Fibroblast of lung (primary cell): ENCODE results near the gene ZNF44. TPM values are rescaled to one million over a fixed set of nuclear protein-coding genes. Genes with fewer than 3 reads are reported as not detected.

Experiments used
- DNase-seq, 2 donors: peaks; one replicate each; pipeline versions ENCODE4 v3.0.0 to v3.0.0-alpha.2; 2010; ENCODE audit warnings: low read depth in 2 of 2
- H2AFZ ChIP-seq: 2 replicates; pipeline ENCODE4 v1.5.1; 2012; ENCODE audit warnings: low read length, control low read depth, inconsistent platforms
- H3K27ac ChIP-seq: 2 replicates; pipeline ENCODE4 v1.5.1; 2011; ENCODE audit warnings: low read length, control low read depth; ENCODE audit not compliant: insufficient read depth
- H3K27me3 ChIP-seq: 2 replicates; pipeline ENCODE4 v1.5.1; 2011; ENCODE audit warnings: mild to moderate bottlenecking, low read length; ENCODE audit not compliant: control insufficient read depth, insufficient read depth
- H3K36me3 ChIP-seq: 2 replicates; pipeline ENCODE4 v1.5.1; 2011; ENCODE audit warnings: low read length; ENCODE audit not compliant: control insufficient read depth, insufficient read depth
- H3K4me1 ChIP-seq: 2 replicates; pipeline ENCODE4 v1.5.1; 2011; ENCODE audit warnings: low read length; ENCODE audit not compliant: control insufficient read depth, insufficient read depth; ENCODE audit errors: extremely low read depth
- H3K4me2 ChIP-seq: 2 replicates; pipeline ENCODE4 v1.5.1; 2011; ENCODE audit warnings: low read length, control low read depth; ENCODE audit not compliant: insufficient read depth; ENCODE audit errors: extremely low read depth
- H3K4me3 ChIP-seq, 4 experiments: fragments of 200-600 bp in 1 of 4; sonication (generic) in 1 of 4; replicated peaks in 1 of 4; 2 replicates each; pipeline ENCODE4 v1.5.1; 2011 to 2016; ENCODE audit warnings: low read length in 4 of 4, low read depth in 3 of 4, mild to moderate bottlenecking in 3 of 4, control low read depth in 2 of 4, inconsistent platforms in 1 of 4, mixed read lengths in 1 of 4; ENCODE audit not compliant: insufficient read depth in 1 of 4; ENCODE audit errors: control extremely low read depth in 1 of 4
- H3K79me2 ChIP-seq: 2 replicates; pipeline ENCODE4 v1.5.1; 2012; ENCODE audit warnings: mild to moderate bottlenecking, low read length, inconsistent platforms; ENCODE audit not compliant: control insufficient read depth, insufficient read depth
- H3K9ac ChIP-seq: 2 replicates; pipeline ENCODE4 v1.5.1; 2011; ENCODE audit warnings: mild to moderate bottlenecking, low read length, control low read depth; ENCODE audit not compliant: insufficient read depth
- H3K9me3 ChIP-seq: 2 replicates; pipeline ENCODE4 v1.5.1; 2012; ENCODE audit warnings: low read depth, low read length; ENCODE audit not compliant: control insufficient read depth, insufficient read depth
- H4K20me1 ChIP-seq: 2 replicates; pipeline ENCODE4 v1.5.1; 2011; ENCODE audit warnings: low read length; ENCODE audit not compliant: control insufficient read depth, insufficient read depth; ENCODE audit errors: extremely low read depth
- CTCF ChIP-seq, 2 donors: IDR thresholded peaks in 1 of 2; conservative IDR thresholded peaks in 1 of 2; 1 replicate in 1 of 2; 2 replicates in 1 of 2; pipeline ENCODE4 v1.5.1; 2011 to 2012; ENCODE audit warnings: low read length in 2 of 2, control low read depth in 1 of 2, inconsistent platforms in 1 of 2, low read depth in 1 of 2, mild to moderate bottlenecking in 1 of 2
- EZH2 ChIP-seq: IDR thresholded peaks from 2 replicates; pipeline ENCODE4 v1.5.1; 2012; ENCODE audit warnings: low read length, control low read depth, mild to moderate bottlenecking; ENCODE audit errors: missing control alignments
- polyA plus RNA-seq, 2 donors: library from polyadenylated mRNA; depleted of rRNA in 1 of 2; stranded (reverse) in 1 of 2; unstranded in 1 of 2; fragments of >200 nt; gene quantifications; 2 replicates each; pipeline ENCODE4 v1.2.1, GENCODE V29; 2011 to 2012; ENCODE audit warnings: missing spikeins in 1 of 2
- total RNA-seq: library from RNA; depleted of rRNA; stranded (reverse); fragments of >200 nt; gene quantifications from 2 replicates; pipeline ENCODE4 v1.2.1, GENCODE V29; 2014

ZNF44 gene
- total and polyA plus RNA-seq, 2 donors (not counting 1 experiment from before 2014, with no cell fraction given), result 5.9 to 16.3 TPM

- Histone ChIP-seq H3K9me3 (peaks cover under 1% of the 10 kb centered on the region), H3K36me3 (peaks cover under 1% of the 10 kb centered on the region), H3K4me1 (no peaks in the 10 kb centered on the region), H4K20me1 (no peaks in the 10 kb centered on the region), H3K27ac (no peak overlapping the region), H3K27me3 (no peaks in the 10 kb centered on the region), H2AFZ (no peak overlapping the region), H3K79me2 (peaks cover 11% of the 10 kb centered on the region), H3K9ac (no peak overlapping the region), H3K4me3 (no peak overlapping the region), H3K4me2 (no peak overlapping the region)
- TF ChIP-seq EZH2, result no peak
- no peak for TF ChIP-seq CTCF (conservative IDR thresholded peaks at IDR 0.05 in 1 of 2, IDR thresholded peaks at IDR 0.05 in 1 of 2; ENCODE audit: low read depth in 1 of 2, low read length in 2 of 2)
- no peak for DNase-seq
Measured at GRCh38 chr19:12278713-12279112, 16.0 kb downstream of the ZNF44 start.

GRCh38 chr19:12272980-12273901, 21.4 kb downstream of the ZNF44 start:
- no peak for DNase-seq
- H4K20me1 ChIP-seq, result no peaks in the 10 kb centered on the region
- H3K4me1 ChIP-seq, result no peaks in the 10 kb centered on the region
- peaks cover 2% of the 10 kb centered on the region for H3K79me2 ChIP-seq
- H3K4me3 ChIP-seq, result no peak overlapping the region
- H2AFZ ChIP-seq, result no peak overlapping the region
- no peak overlapping the region for H3K27ac ChIP-seq
- peaks cover 2% of the 10 kb centered on the region for H3K36me3 ChIP-seq
- no peak overlapping the region for H3K9ac ChIP-seq
- no peak overlapping the region for H3K4me2 ChIP-seq
- no peaks in the 10 kb centered on the region for H3K27me3 ChIP-seq
- TF ChIP-seq EZH2 (no peak), CTCF (conservative IDR thresholded peaks at IDR 0.05 in 1 of 2, IDR thresholded peaks at IDR 0.05 in 1 of 2; ENCODE audit: low read depth in 1 of 2, low read length in 2 of 2) (no peak)
- peaks cover 10% of the 10 kb centered on the region for H3K9me3 ChIP-seq

- H3K9me3 ChIP-seq, result peaks cover 10% of the 10 kb centered on the region
- TF ChIP-seq CTCF (conservative IDR thresholded peaks at IDR 0.05 in 1 of 2, IDR thresholded peaks at IDR 0.05 in 1 of 2; ENCODE audit: low read depth in 1 of 2, low read length in 2 of 2) (no peak), EZH2 (no peak)
- H3K36me3 ChIP-seq, result peaks cover 2% of the 10 kb centered on the region
Measured at GRCh38 chr19:12272386-12272785, 22.3 kb downstream of the ZNF44 start.

More at GRCh38 chr19:12272386-12272785, 22.3 kb downstream of the ZNF44 start:
- DNase-seq, result no peak
- H3K4me3 ChIP-seq, result no peak overlapping the region
- no peaks in the 10 kb centered on the region for H4K20me1 ChIP-seq
- no peak overlapping the region for H3K27ac ChIP-seq
- H3K4me1 ChIP-seq, result no peaks in the 10 kb centered on the region
- no peak overlapping the region for H3K9ac ChIP-seq
- no peak overlapping the region for H3K4me2 ChIP-seq
- no peaks in the 10 kb centered on the region for H3K27me3 ChIP-seq
- H2AFZ ChIP-seq, result no peak overlapping the region
- H3K79me2 ChIP-seq, result no peaks in the 10 kb centered on the region
